GM12873 (cell line): ENCODE results near the gene CREG2.

Source experiments
- TF ChIP-seq, protein P1 (sequence below): IDR thresholded peaks from 2 replicates; pipeline ENCODE4 v1.5.1; 2012; ENCODE audit warnings: low read depth, mild to moderate bottlenecking, moderate library complexity, low read length, control low read depth; ENCODE audit not compliant: insufficient read depth; ENCODE audit errors: missing control alignments

The CREG2 gene

DNA sequence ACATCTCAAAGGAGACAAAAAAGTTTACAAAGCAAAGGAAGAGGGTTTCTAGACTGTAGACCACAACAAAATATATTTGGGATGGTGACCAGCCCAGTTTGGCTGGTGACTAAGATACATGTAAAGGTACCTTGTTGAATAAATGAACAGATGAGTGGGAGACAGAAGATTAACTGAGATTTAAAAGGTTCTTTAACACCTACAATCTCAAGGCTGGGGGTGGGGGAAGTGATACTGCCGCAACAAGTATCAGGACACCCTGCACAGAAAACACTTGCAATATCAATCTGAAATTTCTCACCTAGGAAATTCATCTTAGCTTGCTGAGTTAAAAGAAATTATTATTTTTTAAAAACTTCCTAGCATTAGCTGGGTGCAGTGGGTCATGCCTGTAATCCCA lies 87.1 kb downstream of the CREG2 start:
- TF ChIP-seq, protein P1, sequence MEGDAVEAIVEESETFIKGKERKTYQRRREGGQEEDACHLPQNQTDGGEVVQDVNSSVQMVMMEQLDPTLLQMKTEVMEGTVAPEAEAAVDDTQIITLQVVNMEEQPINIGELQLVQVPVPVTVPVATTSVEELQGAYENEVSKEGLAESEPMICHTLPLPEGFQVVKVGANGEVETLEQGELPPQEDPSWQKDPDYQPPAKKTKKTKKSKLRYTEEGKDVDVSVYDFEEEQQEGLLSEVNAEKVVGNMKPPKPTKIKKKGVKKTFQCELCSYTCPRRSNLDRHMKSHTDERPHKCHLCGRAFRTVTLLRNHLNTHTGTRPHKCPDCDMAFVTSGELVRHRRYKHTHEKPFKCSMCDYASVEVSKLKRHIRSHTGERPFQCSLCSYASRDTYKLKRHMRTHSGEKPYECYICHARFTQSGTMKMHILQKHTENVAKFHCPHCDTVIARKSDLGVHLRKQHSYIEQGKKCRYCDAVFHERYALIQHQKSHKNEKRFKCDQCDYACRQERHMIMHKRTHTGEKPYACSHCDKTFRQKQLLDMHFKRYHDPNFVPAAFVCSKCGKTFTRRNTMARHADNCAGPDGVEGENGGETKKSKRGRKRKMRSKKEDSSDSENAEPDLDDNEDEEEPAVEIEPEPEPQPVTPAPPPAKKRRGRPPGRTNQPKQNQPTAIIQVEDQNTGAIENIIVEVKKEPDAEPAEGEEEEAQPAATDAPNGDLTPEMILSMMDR, result no peak

DNA sequence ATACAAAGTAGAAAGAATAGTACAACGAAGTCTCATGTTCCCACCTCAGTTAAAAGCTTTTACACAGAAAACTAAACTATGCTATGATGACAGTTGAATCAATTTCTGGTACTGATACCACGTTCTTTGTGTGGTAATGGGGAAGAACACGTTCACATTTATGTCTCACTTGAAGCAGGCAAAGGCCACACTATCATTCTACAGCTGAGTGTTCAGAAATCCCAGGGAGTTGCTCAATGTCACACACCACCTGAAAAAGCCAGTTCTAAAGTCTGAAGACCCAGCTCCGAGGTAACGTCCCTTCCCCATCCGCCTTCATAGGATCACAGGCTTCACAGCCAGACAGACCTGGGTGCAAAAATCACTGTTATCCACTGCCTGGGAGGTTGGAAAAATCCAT lies 87.7 kb downstream of the CREG2 start:
- TF ChIP-seq, protein P1, result no peak

DNA sequence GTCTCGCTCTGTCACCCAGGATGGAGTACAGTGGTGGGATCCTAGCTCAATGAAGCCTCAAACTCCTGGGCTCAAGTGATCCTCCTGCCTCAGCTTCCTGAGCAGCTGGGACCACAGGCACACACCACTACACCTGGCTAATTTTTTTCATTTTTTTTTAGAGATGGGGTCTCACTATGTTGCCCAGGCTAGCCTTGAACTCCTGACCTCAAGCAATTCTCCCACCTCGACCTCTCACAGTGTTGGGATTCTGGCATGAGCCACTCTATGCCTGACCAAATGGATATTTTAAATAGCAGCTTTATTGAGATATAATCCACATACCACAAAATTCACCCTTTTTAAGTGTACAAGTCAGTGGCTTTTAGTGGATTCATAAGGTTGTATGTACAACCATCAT lies 89.9 kb downstream of the CREG2 start:
- TF ChIP-seq, protein P1, result no peak

DNA sequence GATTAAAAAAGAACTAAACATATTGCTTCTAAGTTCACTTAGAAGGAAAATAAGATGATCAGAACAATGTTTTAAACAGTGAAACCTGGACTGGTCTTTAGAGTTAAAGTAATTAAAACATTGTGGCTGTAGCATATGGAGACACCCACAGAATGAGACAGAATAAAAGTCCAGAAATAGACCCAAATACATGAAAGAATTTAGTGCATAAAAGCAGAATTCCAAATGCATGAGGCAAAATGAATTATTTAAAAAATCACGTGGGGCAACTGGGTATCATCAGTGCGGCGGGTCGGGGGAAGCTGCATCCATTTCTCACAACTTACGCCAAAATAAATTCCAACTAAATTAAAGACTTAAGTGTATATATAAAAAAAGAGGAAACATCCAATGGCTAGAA lies 90.9 kb downstream of the CREG2 start:
- TF ChIP-seq, protein P1, result no peak

DNA sequence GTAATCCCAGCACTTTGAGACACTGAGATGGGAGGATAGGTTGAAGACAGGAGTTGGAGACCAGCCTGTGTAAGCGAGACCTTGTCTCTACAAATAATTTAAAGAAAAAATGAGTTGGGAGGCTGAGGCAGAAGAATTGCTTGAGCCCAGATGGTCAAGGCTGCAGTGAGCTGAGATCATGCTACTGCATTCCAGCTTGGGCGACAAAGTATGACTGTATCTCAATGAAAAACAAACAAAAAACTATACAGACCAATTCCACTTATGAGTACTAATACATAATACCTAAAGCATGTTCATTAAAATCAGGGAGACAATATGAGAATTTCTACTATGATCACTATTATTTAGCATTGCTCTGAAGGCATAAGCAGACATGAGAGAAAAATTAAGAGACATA lies 91.4 kb downstream of the CREG2 start:
- TF ChIP-seq, protein P1, result no peak
